Measurements from ENCODE around the gene FGF8. TPM values are rescaled to one million over a fixed set of nuclear protein-coding genes. Genes with fewer than 3 reads are reported as not detected.

Gene FGF8
- total and polyA plus RNA-seq, 2 of the 13 experiments (the other 11 are each of a cell fraction or from before 2014, with no cell fraction given), result not detected

DNA sequence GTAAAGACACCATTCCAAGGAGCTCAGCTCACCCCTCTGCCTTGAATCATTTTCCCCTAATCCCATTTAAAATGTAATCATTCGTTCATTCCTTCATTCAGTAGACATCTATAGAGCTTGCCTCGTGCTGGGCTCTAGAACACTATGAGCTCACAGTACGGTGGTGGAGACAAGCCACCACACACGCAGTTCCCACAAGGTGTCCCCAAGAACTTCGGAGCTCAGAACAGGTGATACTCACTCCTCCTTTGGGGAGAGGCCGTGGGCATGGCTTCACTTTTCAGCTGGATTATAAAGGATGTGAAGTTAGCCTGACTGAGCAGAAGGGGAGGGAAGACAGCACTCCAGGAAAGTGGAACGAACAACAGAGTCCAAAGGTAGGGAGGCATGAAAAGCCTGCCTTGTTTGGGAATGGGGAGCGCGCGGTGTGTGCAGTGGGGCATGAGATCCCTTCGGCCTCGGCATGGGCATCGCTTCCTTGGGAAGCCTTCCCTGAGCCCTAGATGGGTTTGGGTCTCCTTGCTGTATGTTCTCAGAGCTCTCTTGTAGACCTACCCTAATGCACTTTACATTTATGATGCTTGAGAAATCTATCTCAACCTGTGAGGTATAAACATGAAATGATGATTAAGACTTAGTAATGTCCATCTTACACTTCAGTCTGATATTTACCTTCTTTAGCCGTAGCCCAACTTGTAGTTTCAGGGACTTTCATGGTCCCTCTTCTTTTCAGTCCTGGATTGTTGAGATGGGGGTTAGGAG is 43.1 kb upstream of the FGF8 start (continued):
- TF ChIP-seq HBP1 (CRISPR knock-in tag; IDR thresholded peaks at IDR 0.05; ENCODE audit: low read depth), result no peak
- TF ChIP-seq MTERF4 (CRISPR knock-in tag; IDR thresholded peaks at IDR 0.05), result no peak
- no peak for TF ChIP-seq MEIS1 (CRISPR knock-in tag; IDR thresholded peaks at IDR 0.05; ENCODE audit: borderline replicate concordance)
- TF ChIP-seq CHCHD3 (CRISPR knock-in tag; IDR thresholded peaks at IDR 0.05), result no peak
- no peak for TF ChIP-seq ZNF264 (CRISPR knock-in tag; IDR thresholded peaks at IDR 0.05)
- peak; percentile 2; the same call in 1 of the 2 replicates for TF ChIP-seq RARA (CRISPR knock-in tag; IDR thresholded peaks at IDR 0.05)
- no peak for TF ChIP-seq ZNF263 (CRISPR knock-in tag; IDR thresholded peaks at IDR 0.05)
- no peak for TF ChIP-seq TBX3 (IDR thresholded peaks at IDR 0.05; ENCODE audit: borderline replicate concordance)
- no peak for TF ChIP-seq SP2 (CRISPR knock-in tag; IDR thresholded peaks at IDR 0.05)
- TF ChIP-seq MIER2 (CRISPR knock-in tag; IDR thresholded peaks at IDR 0.05), result no peak
- TF ChIP-seq THAP11 (CRISPR knock-in tag; IDR thresholded peaks at IDR 0.05), result no peak
- TF ChIP-seq PATZ1 (CRISPR knock-in tag; IDR thresholded peaks at IDR 0.05), result no peak
- TF ChIP-seq, protein P1, sequence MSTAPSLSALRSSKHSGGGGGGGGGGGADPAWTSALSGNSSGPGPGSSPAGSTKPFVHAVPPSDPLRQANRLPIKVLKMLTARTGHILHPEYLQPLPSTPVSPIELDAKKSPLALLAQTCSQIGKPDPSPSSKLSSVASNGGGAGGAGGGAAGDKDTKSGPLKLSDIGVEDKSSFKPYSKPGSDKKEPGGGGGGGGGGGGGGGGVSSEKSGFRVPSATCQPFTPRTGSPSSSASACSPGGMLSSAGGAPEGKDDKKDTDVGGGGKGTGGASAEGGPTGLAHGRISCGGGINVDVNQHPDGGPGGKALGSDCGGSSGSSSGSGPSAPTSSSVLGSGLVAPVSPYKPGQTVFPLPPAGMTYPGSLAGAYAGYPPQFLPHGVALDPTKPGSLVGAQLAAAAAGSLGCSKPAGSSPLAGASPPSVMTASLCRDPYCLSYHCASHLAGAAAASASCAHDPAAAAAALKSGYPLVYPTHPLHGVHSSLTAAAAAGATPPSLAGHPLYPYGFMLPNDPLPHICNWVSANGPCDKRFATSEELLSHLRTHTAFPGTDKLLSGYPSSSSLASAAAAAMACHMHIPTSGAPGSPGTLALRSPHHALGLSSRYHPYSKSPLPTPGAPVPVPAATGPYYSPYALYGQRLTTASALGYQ (CRISPR knock-in tag; IDR thresholded peaks at IDR 0.05), result no peak
- no peak for TF ChIP-seq KLF15 (CRISPR knock-in tag; IDR thresholded peaks at IDR 0.05; ENCODE audit: borderline replicate concordance)
- TF ChIP-seq ZNF652 (CRISPR knock-in tag; IDR thresholded peaks at IDR 0.05; ENCODE audit: borderline replicate concordance, low read depth), result no peak
- no peak for TF ChIP-seq KLF11 (CRISPR knock-in tag; IDR thresholded peaks at IDR 0.05)
- no peak for TF ChIP-seq SMAD9 (CRISPR knock-in tag; IDR thresholded peaks at IDR 0.05)
- no peak for TF ChIP-seq ZNF496 (CRISPR knock-in tag; IDR thresholded peaks at IDR 0.05; ENCODE audit: insufficient replicate concordance)
- TF ChIP-seq ZNF776 (CRISPR knock-in tag; IDR thresholded peaks at IDR 0.05), result no peak
- no peak for TF ChIP-seq HNRNPK (IDR thresholded peaks at IDR 0.05; ENCODE audit: low read depth, low read length, poor library complexity, severe bottlenecking)
- TF ChIP-seq SNRNP70 (IDR thresholded peaks at IDR 0.05; ENCODE audit: low read depth, low read length), result no peak
- no peak for TF ChIP-seq KAT8 (CRISPR knock-in tag; IDR thresholded peaks at IDR 0.05)
- TF ChIP-seq ELF1 (CRISPR knock-in tag; IDR thresholded peaks at IDR 0.05), result no peak
- TF ChIP-seq KDM2A (CRISPR knock-in tag; IDR thresholded peaks at IDR 0.05; ENCODE audit: borderline replicate concordance, low read depth), result no peak; the same call in 1 of the 2 replicates
- no peak for TF ChIP-seq BRCA1 (CRISPR knock-in tag; IDR thresholded peaks at IDR 0.05)
- TF ChIP-seq ZSCAN20 (CRISPR knock-in tag; IDR thresholded peaks at IDR 0.05; ENCODE audit: borderline replicate concordance), result no peak
